ENCODE results near the gene RPL26.
A peak's percentile ranks its signal among the peaks of the same experiment; 100 is the strongest.
"Not testable (repeated sequence)": the region's sequence is repeated elsewhere in the genome, so short reads cannot be mapped to it uniquely, and the experiment has no call there.

RPL26 gene

DNA sequence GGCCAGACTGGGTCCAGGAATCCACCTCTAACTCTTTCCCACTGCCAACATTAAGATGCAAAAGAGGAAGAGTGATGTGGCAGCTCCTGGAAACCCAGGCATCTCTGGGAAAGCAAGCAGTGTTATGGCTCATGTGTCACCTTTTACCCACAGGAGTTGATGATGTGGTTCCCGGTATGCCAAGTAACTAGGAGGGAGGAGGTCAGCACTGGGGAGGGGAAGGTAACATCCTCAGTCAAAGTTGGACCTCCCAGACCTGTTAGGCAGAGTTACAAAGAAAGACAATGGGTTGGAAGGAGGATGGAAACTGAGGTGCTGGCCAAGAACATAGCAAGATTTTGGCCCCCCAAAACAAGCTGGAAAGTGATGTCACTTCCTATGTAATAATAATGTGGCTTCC is 17.9 kb downstream of the RPL26 start:
- DNase-seq (ENCODE audit: low read depth) = no peak

GRCh38 chr17:8362651-8363332 is 20.2 kb downstream of the RPL26 start:
- no peak for DNase-seq (ENCODE audit: low read depth)

DNA sequence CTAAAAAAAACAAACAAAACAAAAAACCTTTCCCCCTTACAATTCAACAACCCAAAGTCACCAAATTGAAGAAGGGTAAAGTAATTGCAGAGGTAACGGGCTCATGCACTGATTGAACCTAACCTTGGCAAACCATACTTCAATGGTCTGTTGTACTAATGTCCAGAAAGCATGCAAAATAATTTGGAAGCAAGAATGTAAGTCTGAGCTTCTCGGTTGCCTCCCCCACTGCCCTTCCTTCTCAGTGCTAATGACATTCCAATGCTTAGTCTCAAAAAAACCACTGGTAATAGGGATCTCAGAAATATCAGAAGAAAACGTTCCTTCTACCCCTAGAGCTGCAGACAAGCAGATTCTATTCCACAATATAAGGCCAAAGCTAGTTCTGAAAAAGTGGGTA is 22.2 kb downstream of the RPL26 start:
- no peak for DNase-seq (ENCODE audit: low read depth)

- DNase-seq (ENCODE audit: low read depth) = no peak
Measured at GRCh38 chr17:8360260-8360659, 22.7 kb downstream of the RPL26 start.

GRCh38 chr17:8359769-8360168 is 23.2 kb downstream of the RPL26 start:
- peak; percentile 80 for DNase-seq (ENCODE audit: low read depth)

GRCh38 chr17:8357910-8358309 is 25.1 kb downstream of the RPL26 start:
- DNase-seq (ENCODE audit: low read depth) = no peak

DNA sequence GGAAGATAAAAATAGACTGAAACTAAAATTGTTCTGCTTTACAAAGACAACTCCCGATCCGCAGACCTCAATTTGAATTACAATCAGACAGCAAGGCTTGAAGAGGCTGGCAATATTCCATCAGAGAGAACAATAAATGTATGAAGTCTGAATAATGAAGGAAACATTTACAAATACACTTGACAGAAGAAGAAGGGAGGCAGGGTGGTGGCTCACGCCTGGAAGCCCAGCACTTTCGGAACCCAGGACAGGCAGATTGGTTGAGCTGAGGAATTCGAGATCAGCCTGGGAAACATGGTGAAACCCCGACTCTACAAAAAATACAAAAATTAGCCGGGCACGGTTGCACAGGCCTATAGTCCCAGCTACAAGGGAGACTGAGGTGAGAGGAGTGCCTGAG is 28.8 kb downstream of the RPL26 start:
- DNase-seq (ENCODE audit: low read depth) = no peak

GRCh38 chr17:8353736-8354135 is 29.3 kb downstream of the RPL26 start:
- DNase-seq (ENCODE audit: low read depth) = no peak

DNA sequence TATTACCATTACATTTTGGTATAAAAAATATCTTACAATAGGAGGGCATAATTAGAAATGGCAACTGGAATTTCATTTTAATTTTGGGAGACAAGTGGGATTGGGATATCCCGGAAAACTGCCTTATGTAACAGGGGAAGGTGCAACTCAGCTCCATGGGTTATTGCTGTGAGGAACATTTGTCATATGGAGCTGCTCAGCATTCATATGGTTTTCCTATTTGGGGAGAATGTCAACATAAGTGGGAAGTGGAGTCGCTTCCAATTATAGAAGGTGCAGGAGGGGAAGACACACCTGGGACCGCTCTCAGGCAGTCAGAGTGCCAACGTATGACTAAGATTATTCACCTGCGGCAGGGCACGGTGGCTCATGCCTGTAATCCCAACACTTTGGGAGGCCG is 32.7 kb downstream of the RPL26 start:
- DNase-seq (ENCODE audit: low read depth) = no peak

- not testable (repeated sequence) for DNase-seq (ENCODE audit: low read depth)
Measured at GRCh38 chr17:8347001-8347400, 36.0 kb downstream of the RPL26 start.

DNA sequence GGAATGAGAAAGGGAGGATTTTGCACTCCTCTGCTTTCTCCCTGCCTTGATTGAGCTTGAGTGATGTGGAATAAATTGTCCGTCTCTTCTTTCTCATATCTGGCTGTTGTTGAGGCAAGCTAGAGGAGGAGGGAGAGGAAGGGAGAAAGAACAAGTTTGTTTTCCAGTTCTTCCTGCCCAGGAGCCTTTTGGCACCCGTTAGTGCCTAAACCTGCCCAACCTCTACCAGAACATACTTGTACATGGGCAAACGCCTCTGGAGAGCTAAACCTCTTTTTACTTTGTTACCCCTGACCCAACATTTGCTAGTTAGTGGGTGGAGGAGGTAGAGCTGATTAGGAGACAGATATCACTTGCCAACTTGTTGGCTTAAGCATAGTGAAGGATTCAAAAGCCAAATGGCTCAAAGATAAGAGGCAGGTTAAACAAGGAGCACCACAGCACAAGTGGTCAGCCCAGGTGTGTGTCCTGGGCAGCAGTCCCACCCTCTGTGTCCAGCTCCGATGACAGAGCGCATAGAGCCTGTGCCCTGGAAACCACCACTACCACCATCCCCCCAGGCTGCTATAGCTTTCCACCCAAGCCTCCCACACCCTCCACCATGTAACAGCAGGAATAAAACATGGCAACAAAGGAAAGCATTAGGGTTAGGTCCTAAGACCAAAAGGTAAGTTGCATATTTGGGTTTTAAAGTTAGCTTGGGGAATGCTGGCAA is 36.9 kb downstream of the RPL26 start:
- DNase-seq (ENCODE audit: low read depth) = no peak

DNA sequence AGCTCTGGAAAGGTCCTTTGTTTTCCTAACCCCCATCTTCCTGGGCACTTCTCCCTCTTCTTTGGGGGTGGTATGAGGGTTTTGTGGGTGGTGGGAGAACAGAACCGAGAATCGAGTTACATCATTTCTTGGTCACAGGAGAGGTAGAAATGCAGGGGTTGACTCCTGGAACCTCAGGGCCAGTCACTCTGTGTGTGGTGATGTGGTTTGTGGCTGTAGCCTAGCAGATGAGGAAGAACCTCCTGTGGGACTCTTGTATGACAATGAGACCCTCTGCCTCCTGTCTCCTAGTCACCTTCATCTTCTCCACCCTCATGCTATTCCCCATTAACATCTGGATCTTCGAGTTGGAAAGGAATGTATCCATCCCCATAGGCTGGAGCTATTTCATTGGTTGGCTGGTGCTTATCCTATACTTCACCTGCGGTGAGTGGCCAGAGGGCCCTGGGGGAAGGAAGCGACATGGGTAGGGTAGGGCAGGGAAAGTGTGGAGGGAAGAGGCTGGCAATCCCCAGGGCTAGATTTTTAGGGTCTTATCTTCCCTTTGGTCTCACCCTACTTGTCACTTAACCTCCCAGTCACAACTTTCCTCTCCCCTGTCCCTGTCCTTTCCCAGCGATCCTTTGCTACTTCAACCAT is 37.8 kb downstream of the RPL26 start:
- no peak for DNase-seq (ENCODE audit: low read depth)

GRCh38 chr17:8341456-8341855 is 41.5 kb downstream of the RPL26 start:
- DNase-seq (ENCODE audit: low read depth) = no peak

GRCh38 chr17:8339540-8339939 is 43.5 kb downstream of the RPL26 start, which contains the start of gene ODF4:
ODF4 (plus strand) TSS chr17:8339840; CDS start chr17:8340052, 212 bp downstream.
- DNase-seq (ENCODE audit: low read depth) = no peak

DNA sequence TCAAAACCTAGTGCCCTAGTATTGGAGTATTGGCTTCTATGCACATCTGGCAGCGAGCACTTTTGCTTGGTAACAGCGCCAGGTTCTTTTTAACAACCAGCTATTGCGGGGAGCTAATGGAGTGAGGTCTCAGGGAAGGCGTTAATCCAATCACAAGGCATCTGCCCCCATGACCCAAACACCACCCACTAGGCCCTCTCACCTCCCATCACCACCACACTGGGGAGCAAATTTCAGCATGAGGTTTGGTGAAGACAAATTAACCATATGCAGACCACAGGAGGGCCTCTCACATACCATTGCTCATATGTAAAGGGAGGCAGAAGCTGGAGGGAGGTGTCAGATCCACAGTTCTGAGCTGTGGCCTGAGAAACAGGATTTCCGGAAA is 44.2 kb downstream of the RPL26 start:
- DNase-seq (ENCODE audit: low read depth) = no peak

DNA sequence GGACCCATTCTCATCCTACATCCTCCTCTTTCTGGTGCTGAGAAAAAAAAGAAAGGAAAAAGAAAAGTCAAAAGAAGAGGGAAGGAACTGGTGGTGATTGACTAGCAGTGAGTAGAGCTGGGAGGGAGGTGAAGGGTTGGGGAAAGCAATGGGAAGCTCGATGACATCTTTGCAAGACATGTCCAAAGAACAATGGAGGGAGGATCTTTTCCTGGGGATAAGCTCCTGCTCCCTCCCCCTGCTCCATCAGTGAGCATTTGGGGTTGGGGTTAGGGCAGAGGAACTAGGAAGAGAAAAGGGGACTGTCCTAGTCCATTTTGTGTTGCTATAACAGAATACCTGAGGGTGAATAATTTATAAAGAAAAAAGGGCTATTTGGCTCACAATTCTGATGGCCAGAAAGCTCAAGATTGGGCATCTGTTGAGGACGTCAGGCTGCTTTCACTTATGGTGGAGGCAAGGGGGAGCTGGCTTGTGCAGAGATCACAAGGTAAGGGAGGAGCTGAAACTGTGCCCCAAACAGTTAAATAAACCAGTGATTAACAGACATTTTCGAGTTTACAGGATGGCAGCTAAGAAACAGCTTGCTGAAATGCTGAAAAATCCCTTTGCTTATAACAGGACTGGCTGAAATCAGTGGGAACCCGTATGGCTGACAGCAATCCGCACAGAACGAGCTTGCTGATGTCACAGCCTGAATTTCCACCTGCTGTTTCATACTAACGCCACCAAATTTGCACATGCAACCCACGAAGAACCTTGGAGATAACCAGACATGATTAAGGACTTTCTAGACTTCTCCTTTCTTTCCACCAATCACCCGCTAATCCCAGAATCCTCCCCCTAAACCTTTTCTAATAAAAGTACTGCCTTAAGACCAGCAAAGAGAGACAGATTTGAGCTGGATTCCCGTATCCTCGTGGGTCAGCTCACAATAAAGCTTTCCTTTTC is 44.9 kb downstream of the RPL26 start:
- DNase-seq (ENCODE audit: low read depth) = no peak

- no peak for DNase-seq (ENCODE audit: low read depth)
Measured at GRCh38 chr17:8333281-8333680, 49.7 kb downstream of the RPL26 start.

- DNase-seq (ENCODE audit: low read depth) = no peak
Measured at GRCh38 chr17:8332688-8333087, 50.3 kb downstream of the RPL26 start.

GRCh38 chr17:8332128-8332527 is 50.9 kb downstream of the RPL26 start:
- no peak for DNase-seq (ENCODE audit: low read depth)
